GM23338 (cell line): ENCODE measurements around the gene DDX50. TPM values are rescaled to one million over a fixed set of nuclear protein-coding genes. Genes with fewer than 3 reads are reported as not detected.

Experiments
- ATAC-seq: fragments of 200-7000 bp; cut with Tn5 transposase; 3 replicates; pipeline ENCODE4 v1.9.1; 2020
- DNase-seq: peaks from one replicate; pipeline ENCODE4 v3.0.0-alpha.2; 2015; ENCODE audit warnings: low spot score
- H2AFZ ChIP-seq: fragments of 200-600 bp; sonication (generic); 2 replicates; pipeline ENCODE4 v1.8.0; 2016; ENCODE audit warnings: antibody characterized with exemption, mild to moderate bottlenecking, moderate library complexity
- H3F3A ChIP-seq: fragments of 200-600 bp; sonication (generic); replicated peaks from 2 replicates; pipeline ENCODE4 v1.8.0; 2017; ENCODE audit warnings: antibody characterized with exemption, mixed run types, low read depth
- H3K27ac ChIP-seq: fragments of 200-600 bp; sonication (generic); 2 replicates; pipeline ENCODE4 v1.6.1; 2016; ENCODE audit warnings: low read depth
- H3K27me3 ChIP-seq: fragments of 200-600 bp; sonication (generic); 2 replicates; pipeline ENCODE4 v1.8.0; 2016; ENCODE audit warnings: mild to moderate bottlenecking, mixed run types, moderate library complexity; ENCODE audit not compliant: insufficient read depth
- H3K36me3 ChIP-seq: fragments of 200-600 bp; sonication (generic); 2 replicates; pipeline ENCODE4 v1.8.0; 2016; ENCODE audit warnings: mild to moderate bottlenecking; ENCODE audit not compliant: insufficient read depth
- H3K4me1 ChIP-seq: fragments of 200-600 bp; sonication (generic); 2 replicates; pipeline ENCODE4 v1.8.0; 2016; ENCODE audit warnings: mild to moderate bottlenecking, moderate library complexity; ENCODE audit not compliant: insufficient read depth
- H3K4me2 ChIP-seq: fragments of 200-600 bp; sonication (generic); 2 replicates; pipeline ENCODE4 v1.7.1; 2017; ENCODE audit warnings: mixed run types
- H3K4me3 ChIP-seq: fragments of 200-600 bp; sonication (generic); 2 replicates; pipeline ENCODE4 v1.6.1; 2016; ENCODE audit warnings: mixed run types
- H3K79me2 ChIP-seq: fragments of 200-600 bp; sonication (generic); replicated peaks from 2 replicates; pipeline ENCODE4 v1.8.0; 2017; ENCODE audit warnings: mild to moderate bottlenecking; ENCODE audit not compliant: insufficient read depth
- H3K9me2 ChIP-seq: fragments of 200-600 bp; sonication (generic); 2 replicates; pipeline ENCODE4 v1.8.0; 2017; ENCODE audit not compliant: insufficient read depth
- H4K20me1 ChIP-seq: fragments of 200-600 bp; sonication (generic); replicated peaks from 2 replicates; pipeline ENCODE4 v1.8.0; 2017; ENCODE audit warnings: mild to moderate bottlenecking; ENCODE audit not compliant: insufficient read depth
- H3K27ac Mint-ChIP-seq: 2 replicates; pipeline ENCODE4 v1.8.0; 2020; ENCODE audit warnings: inconsistent platforms, mild to moderate bottlenecking, moderate library complexity, mixed read lengths
- H3K27me3 Mint-ChIP-seq: 3 replicates; pipeline ENCODE4 v1.8.0; 2022; ENCODE audit warnings: low read depth, mild to moderate bottlenecking, moderate library complexity, mixed read lengths, inconsistent platforms; ENCODE audit not compliant: insufficient read depth, poor library complexity
- H3K36me3 Mint-ChIP-seq: 3 replicates; pipeline ENCODE4 v1.8.0; 2021; ENCODE audit warnings: low read depth, mild to moderate bottlenecking, inconsistent platforms, moderate library complexity, mixed read lengths
- H3K4me1 Mint-ChIP-seq: 3 replicates; pipeline ENCODE4 v1.8.0; 2020; ENCODE audit warnings: mild to moderate bottlenecking, inconsistent platforms, mixed read lengths
- H3K4me3 Mint-ChIP-seq: 3 replicates; pipeline ENCODE4 v1.8.0; 2021; ENCODE audit warnings: moderate library complexity, mild to moderate bottlenecking, inconsistent platforms, mixed read lengths
- H3K9me3 Mint-ChIP-seq: 3 replicates; pipeline ENCODE4 v1.8.0; 2020; ENCODE audit warnings: moderate library complexity, mild to moderate bottlenecking, inconsistent platforms, mixed read lengths
- CREB1 ChIP-seq: fragments of 250-450 bp; sonication (Bioruptor Pico); IDR thresholded peaks from 2 replicates; pipeline ENCODE4 v1.5.0; 2020; ENCODE audit warnings: low read depth, mild to moderate bottlenecking, moderate library complexity
- ETS1 ChIP-seq: IDR thresholded peaks from 2 replicates; pipeline ENCODE4 v1.6.1; 2016; ENCODE audit warnings: antibody characterized with exemption
- EZH2 ChIP-seq: fragments of 200-600 bp; sonication (generic); IDR thresholded peaks from one replicate; pipeline ENCODE4 v1.8.0; 2017; ENCODE audit warnings: antibody characterized with exemption, mild to moderate bottlenecking, low read depth; ENCODE audit not compliant: unreplicated experiment
- EZH2phosphoT487 ChIP-seq: fragments of 200-600 bp; sonication (generic); IDR thresholded peaks from one replicate; pipeline ENCODE4 v1.8.1; 2018; ENCODE audit warnings: antibody characterized with exemption; ENCODE audit not compliant: unreplicated experiment
- JUNB ChIP-seq: IDR thresholded peaks from one replicate; pipeline ENCODE4 v1.6.1; 2016; ENCODE audit warnings: antibody characterized with exemption; ENCODE audit not compliant: unreplicated experiment
- NANOG ChIP-seq: IDR thresholded peaks from 2 replicates; pipeline ENCODE4 v1.6.1; 2016; ENCODE audit warnings: antibody characterized with exemption, borderline replicate concordance
- ZNF114 ChIP-seq: fragments of 250-450 bp; sonication (Bioruptor Pico); IDR thresholded peaks from 2 replicates; pipeline ENCODE4 v1.5.0; 2020; ENCODE audit warnings: mild to moderate bottlenecking, moderate library complexity
- ZNF331 ChIP-seq: fragments of 250-450 bp; sonication (Bioruptor Pico); IDR thresholded peaks from 2 replicates; pipeline ENCODE4 v1.5.0; 2020; ENCODE audit warnings: low read depth, mild to moderate bottlenecking, moderate library complexity
- polyA plus RNA-seq: library from polyadenylated mRNA; unstranded; fragments of >200 nt; fragmentation: Nextera tagmentation; extraction: Ambion mirVana; gene quantifications from 2 replicates; pipeline ENCODE4 v1.2.1, GENCODE V29; 2016
- total RNA-seq: library from RNA; depleted of rRNA; stranded (reverse); fragments of >200 nt; shearing (Covaris generic); gene quantifications from 2 replicates; pipeline ENCODE4 v1.2.3, GENCODE V29; 2014
- TF ChIP-seq, protein P1 (sequence below): fragments of 250-450 bp; sonication (Bioruptor Pico); IDR thresholded peaks from 2 replicates; pipeline ENCODE4 v1.5.0; 2020; ENCODE audit warnings: mild to moderate bottlenecking, moderate library complexity
- TF ChIP-seq, protein P2 (sequence below): IDR thresholded peaks from one replicate; pipeline ENCODE4 v1.6.1; 2018; ENCODE audit warnings: antibody characterized with exemption; ENCODE audit not compliant: unreplicated experiment
- TF ChIP-seq, protein P3 (sequence below), 2 experiments: fragments of 200-600 bp in 1 of 2; sonication (generic) in 1 of 2; conservative IDR thresholded peaks; 2 replicates each; pipeline versions ENCODE4 v1.5.1 to v1.6.1; 2016 to 2017; ENCODE audit warnings: antibody characterized with exemption in 2 of 2, low read depth in 2 of 2, mild to moderate bottlenecking in 2 of 2, moderate library complexity in 1 of 2

The DDX50 gene
- total and polyA plus RNA-seq, 2 experiments from 2014 or later, result 37.2 TPM

DNA sequence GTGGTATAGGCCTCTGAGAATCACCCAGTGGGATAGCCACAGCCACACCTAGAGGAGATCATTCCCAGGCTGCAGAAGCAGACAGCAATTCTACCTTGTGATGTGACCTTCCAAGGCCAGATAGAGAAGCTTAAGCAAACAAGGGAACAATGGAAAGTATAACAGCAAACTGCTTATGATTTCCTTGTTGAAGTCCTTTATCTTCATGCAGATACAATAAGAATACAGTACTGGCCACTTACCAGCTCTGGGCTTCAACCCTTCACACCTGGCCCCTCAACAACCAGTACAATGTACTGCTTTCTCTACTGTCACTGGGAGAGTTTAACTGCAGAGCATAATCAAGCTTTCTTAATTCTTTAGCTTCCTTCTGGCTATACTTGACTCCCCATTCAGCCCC, 22.6 kb upstream of the DDX50 start (continued):
- TF ChIP-seq EZH2phosphoT487, result no peak
- no peak for TF ChIP-seq ZNF331 (CRISPR knock-in tag)
- TF ChIP-seq EZH2, result no peak
- TF ChIP-seq ZNF114, result no peak
- TF ChIP-seq JUNB, result no peak
- TF ChIP-seq, protein P1, sequence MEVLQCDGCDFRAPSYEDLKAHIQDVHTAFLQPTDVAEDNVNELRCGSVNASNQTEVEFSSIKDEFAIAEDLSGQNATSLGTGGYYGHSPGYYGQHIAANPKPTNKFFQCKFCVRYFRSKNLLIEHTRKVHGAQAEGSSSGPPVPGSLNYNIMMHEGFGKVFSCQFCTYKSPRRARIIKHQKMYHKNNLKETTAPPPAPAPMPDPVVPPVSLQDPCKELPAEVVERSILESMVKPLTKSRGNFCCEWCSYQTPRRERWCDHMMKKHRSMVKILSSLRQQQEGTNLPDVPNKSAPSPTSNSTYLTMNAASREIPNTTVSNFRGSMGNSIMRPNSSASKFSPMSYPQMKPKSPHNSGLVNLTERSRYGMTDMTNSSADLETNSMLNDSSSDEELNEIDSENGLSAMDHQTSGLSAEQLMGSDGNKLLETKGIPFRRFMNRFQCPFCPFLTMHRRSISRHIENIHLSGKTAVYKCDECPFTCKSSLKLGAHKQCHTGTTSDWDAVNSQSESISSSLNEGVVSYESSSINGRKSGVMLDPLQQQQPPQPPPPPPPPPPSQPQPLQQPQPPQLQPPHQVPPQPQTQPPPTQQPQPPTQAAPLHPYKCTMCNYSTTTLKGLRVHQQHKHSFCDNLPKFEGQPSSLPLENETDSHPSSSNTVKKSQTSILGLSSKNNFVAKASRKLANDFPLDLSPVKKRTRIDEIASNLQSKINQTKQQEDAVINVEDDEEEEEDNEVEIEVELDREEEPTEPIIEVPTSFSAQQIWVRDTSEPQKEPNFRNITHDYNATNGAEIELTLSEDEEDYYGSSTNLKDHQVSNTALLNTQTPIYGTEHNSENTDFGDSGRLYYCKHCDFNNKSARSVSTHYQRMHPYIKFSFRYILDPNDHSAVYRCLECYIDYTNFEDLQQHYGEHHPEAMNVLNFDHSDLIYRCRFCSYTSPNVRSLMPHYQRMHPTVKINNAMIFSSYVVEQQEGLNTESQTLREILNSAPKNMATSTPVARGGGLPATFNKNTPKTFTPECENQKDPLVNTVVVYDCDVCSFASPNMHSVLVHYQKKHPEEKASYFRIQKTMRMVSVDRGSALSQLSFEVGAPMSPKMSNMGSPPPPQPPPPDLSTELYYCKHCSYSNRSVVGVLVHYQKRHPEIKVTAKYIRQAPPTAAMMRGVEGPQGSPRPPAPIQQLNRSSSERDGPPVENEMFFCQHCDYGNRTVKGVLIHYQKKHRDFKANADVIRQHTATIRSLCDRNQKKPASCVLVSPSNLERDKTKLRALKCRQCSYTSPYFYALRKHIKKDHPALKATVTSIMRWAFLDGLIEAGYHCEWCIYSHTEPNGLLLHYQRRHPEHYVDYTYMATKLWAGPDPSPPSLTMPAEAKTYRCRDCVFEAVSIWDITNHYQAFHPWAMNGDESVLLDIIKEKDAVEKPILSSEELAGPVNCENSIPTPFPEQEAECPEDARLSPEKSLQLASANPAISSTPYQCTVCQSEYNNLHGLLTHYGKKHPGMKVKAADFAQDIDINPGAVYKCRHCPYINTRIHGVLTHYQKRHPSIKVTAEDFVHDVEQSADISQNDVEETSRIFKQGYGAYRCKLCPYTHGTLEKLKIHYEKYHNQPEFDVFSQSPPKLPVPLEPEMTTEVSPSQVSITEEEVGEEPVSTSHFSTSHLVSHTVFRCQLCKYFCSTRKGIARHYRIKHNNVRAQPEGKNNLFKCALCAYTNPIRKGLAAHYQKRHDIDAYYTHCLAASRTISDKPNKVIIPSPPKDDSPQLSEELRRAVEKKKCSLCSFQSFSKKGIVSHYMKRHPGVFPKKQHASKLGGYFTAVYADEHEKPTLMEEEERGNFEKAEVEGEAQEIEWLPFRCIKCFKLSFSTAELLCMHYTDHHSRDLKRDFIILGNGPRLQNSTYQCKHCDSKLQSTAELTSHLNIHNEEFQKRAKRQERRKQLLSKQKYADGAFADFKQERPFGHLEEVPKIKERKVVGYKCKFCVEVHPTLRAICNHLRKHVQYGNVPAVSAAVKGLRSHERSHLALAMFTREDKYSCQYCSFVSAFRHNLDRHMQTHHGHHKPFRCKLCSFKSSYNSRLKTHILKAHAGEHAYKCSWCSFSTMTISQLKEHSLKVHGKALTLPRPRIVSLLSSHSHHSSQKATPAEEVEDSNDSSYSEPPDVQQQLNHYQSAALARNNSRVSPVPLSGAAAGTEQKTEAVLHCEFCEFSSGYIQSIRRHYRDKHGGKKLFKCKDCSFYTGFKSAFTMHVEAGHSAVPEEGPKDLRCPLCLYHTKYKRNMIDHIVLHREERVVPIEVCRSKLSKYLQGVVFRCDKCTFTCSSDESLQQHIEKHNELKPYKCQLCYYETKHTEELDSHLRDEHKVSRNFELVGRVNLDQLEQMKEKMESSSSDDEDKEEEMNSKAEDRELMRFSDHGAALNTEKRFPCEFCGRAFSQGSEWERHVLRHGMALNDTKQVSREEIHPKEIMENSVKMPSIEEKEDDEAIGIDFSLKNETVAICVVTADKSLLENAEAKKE (CRISPR knock-in tag), result no peak
- no peak for TF ChIP-seq NANOG

GRCh38 chr10:68879628-68880027, 21.5 kb upstream of the DDX50 start:
- DNase-seq (no peak), ATAC-seq (no peak)
- Histone ChIP-seq H4K20me1 (no peaks in the 10 kb centered on the region), H3K4me3 (no peak overlapping the region), H3K9me2 (no peaks in the 10 kb centered on the region), H3K4me1 (peaks cover 31% of the 10 kb centered on the region), H3K36me3 (no peaks in the 10 kb centered on the region), H3K4me2 (0 out of 2 replicates have a peak overlapping the region, but pooled peaks have one; percentile 57), H2AFZ (no peak overlapping the region), H3K27ac (no peak overlapping the region), H3F3A (no peaks in the 10 kb centered on the region; the same call in 1 of the 2 replicates), H3K79me2 (no peaks in the 10 kb centered on the region), H3K27me3 (no peaks in the 10 kb centered on the region)
- H3K27ac Mint-ChIP-seq, result no peak overlapping the region
- H3K36me3 Mint-ChIP-seq, result no peaks in the 10 kb centered on the region
- no peaks in the 10 kb centered on the region; the same call in 2 of the 3 replicates for H3K9me3 Mint-ChIP-seq
- peaks cover 32% of the 10 kb centered on the region for H3K4me1 Mint-ChIP-seq
- no peak overlapping the region for H3K4me3 Mint-ChIP-seq
- peaks cover 3% of the 10 kb centered on the region for H3K27me3 Mint-ChIP-seq
- TF ChIP-seq ETS1, result no peak
- no peak for TF ChIP-seq NANOG
- TF ChIP-seq CREB1, result no peak
- TF ChIP-seq, protein P2, sequence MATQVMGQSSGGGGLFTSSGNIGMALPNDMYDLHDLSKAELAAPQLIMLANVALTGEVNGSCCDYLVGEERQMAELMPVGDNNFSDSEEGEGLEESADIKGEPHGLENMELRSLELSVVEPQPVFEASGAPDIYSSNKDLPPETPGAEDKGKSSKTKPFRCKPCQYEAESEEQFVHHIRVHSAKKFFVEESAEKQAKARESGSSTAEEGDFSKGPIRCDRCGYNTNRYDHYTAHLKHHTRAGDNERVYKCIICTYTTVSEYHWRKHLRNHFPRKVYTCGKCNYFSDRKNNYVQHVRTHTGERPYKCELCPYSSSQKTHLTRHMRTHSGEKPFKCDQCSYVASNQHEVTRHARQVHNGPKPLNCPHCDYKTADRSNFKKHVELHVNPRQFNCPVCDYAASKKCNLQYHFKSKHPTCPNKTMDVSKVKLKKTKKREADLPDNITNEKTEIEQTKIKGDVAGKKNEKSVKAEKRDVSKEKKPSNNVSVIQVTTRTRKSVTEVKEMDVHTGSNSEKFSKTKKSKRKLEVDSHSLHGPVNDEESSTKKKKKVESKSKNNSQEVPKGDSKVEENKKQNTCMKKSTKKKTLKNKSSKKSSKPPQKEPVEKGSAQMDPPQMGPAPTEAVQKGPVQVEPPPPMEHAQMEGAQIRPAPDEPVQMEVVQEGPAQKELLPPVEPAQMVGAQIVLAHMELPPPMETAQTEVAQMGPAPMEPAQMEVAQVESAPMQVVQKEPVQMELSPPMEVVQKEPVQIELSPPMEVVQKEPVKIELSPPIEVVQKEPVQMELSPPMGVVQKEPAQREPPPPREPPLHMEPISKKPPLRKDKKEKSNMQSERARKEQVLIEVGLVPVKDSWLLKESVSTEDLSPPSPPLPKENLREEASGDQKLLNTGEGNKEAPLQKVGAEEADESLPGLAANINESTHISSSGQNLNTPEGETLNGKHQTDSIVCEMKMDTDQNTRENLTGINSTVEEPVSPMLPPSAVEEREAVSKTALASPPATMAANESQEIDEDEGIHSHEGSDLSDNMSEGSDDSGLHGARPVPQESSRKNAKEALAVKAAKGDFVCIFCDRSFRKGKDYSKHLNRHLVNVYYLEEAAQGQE, result no peak
- no peak for TF ChIP-seq ZNF114
- TF ChIP-seq EZH2phosphoT487, result no peak
- no peak for TF ChIP-seq ZNF331 (CRISPR knock-in tag)
- TF ChIP-seq, protein P3, sequence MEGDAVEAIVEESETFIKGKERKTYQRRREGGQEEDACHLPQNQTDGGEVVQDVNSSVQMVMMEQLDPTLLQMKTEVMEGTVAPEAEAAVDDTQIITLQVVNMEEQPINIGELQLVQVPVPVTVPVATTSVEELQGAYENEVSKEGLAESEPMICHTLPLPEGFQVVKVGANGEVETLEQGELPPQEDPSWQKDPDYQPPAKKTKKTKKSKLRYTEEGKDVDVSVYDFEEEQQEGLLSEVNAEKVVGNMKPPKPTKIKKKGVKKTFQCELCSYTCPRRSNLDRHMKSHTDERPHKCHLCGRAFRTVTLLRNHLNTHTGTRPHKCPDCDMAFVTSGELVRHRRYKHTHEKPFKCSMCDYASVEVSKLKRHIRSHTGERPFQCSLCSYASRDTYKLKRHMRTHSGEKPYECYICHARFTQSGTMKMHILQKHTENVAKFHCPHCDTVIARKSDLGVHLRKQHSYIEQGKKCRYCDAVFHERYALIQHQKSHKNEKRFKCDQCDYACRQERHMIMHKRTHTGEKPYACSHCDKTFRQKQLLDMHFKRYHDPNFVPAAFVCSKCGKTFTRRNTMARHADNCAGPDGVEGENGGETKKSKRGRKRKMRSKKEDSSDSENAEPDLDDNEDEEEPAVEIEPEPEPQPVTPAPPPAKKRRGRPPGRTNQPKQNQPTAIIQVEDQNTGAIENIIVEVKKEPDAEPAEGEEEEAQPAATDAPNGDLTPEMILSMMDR (conservative IDR thresholded peaks at IDR 0.05; ENCODE audit: low read depth in 2 of 2), result no peak
- TF ChIP-seq JUNB, result no peak
